ENCODE measurements around the gene NELL2.
A peak's percentile ranks its signal among the peaks of the same experiment; 100 is the strongest.
"Not testable (repeated sequence)": the region's sequence is repeated elsewhere in the genome, so short reads cannot be mapped to it uniquely, and the experiment has no call there.

Gene NELL2

GRCh38 chr12:44686821-44687432, 189.2 kb downstream of the NELL2 start:
- not testable (repeated sequence) for DNase-seq

- DNase-seq: no peak
Observed at GRCh38 chr12:44677724-44678123, 198.4 kb downstream of the NELL2 start.

- DNase-seq: no peak
Observed at GRCh38 chr12:44674875-44675274, 201.2 kb downstream of the NELL2 start.

- DNase-seq: no peak
Observed at GRCh38 chr12:44673811-44674210, 202.3 kb downstream of the NELL2 start.

GRCh38 chr12:44672042-44672441, 204.1 kb downstream of the NELL2 start:
- DNase-seq: no peak

- DNase-seq: no peak
Observed at GRCh38 chr12:44668443-44668842, 207.7 kb downstream of the NELL2 start.

- DNase-seq: no peak
Observed at GRCh38 chr12:44667461-44667860, 208.7 kb downstream of the NELL2 start.

GRCh38 chr12:44663291-44663690, 212.8 kb downstream of the NELL2 start:
- no peak for DNase-seq

- no peak for DNase-seq
Observed at GRCh38 chr12:44655846-44656245, 220.3 kb downstream of the NELL2 start.

- no peak for DNase-seq
Observed at GRCh38 chr12:44654646-44655639, 221.2 kb downstream of the NELL2 start.

GRCh38 chr12:44653861-44654527, 222.1 kb downstream of the NELL2 start:
- DNase-seq: no peak

- no peak for DNase-seq
Observed at GRCh38 chr12:44649693-44650092, 226.4 kb downstream of the NELL2 start.

GRCh38 chr12:44647917-44648690, 228.0 kb downstream of the NELL2 start:
- DNase-seq: no peak

- no peak for DNase-seq
Observed at GRCh38 chr12:44640427-44641190, 235.5 kb downstream of the NELL2 start.

GRCh38 chr12:44637875-44638274, 238.2 kb downstream of the NELL2 start:
- DNase-seq: no peak

GRCh38 chr12:44628180-44628579, 247.9 kb downstream of the NELL2 start:
- peak; percentile 34 for DNase-seq

- DNase-seq: no peak
Observed at GRCh38 chr12:44627387-44628166, 248.5 kb downstream of the NELL2 start.

GRCh38 chr12:44626883-44627282, 249.2 kb downstream of the NELL2 start:
- DNase-seq: no peak

GRCh38 chr12:44618946-44619345, 257.2 kb downstream of the NELL2 start:
- no peak for DNase-seq

GRCh38 chr12:44616402-44616801, 259.7 kb downstream of the NELL2 start:
- no peak for DNase-seq

- no peak for DNase-seq
Observed at GRCh38 chr12:44611538-44611937, 264.6 kb downstream of the NELL2 start.

All from stimulated activated CD8-positive, alpha-beta memory T cell treated with anti-CD3 and anti-CD28 coated beads, Interleukin-4, amount 100 ng/mL, for 48 hours (primary cell).